IMR-90 (cell line): ENCODE measurements around the gene TNFRSF25. TPM values are rescaled to one million over a fixed set of nuclear protein-coding genes. Genes with fewer than 3 reads are reported as not detected.

Experiments used
- ATAC-seq: fragments of 200-7000 bp; cut with Tn5 transposase; 2 replicates; pipeline ENCODE4 v1.9.1; 2020; ENCODE audit warnings: low read depth, mild to moderate bottlenecking, moderate library complexity
- BruUV-seq: library from RNA; stranded (reverse); fragments of 400-500 nt; replicated peaks from 2 replicates; lab custom pipeline; 2021; lab: Mats Ljungman, UMichigan
- CTCF ChIA-PET: fragments of 300-600 bp; formaldehyde crosslinking; extraction: SDS; loops from one replicate; lab custom pipeline; 2021; ENCODE audit warnings: antibody characterized with exemption; lab: Yijun Ruan, JAX
- POLR2A ChIA-PET: fragments of 300-600 bp; sonication (Branson Sonifier 250); formaldehyde crosslinking; loops from one replicate; lab custom pipeline; 2022; ENCODE audit warnings: antibody characterized with exemption; ENCODE audit not compliant: unreplicated experiment; lab: Charles Lee
- DNase-seq: peaks from one replicate; pipeline ENCODE4 v3.0.0; 2013
- H2AFZ ChIP-seq: replicated peaks from 2 replicates; pipeline ENCODE3; 2013; ENCODE audit warnings: low read length, mild to moderate bottlenecking; ENCODE audit not compliant: poor library complexity
- H2AK5ac ChIP-seq: 2 replicates; pipeline ENCODE4 v1.6.1; 2013; ENCODE audit warnings: low read depth, low read length, inconsistent platforms
- H2AK9ac ChIP-seq: replicated peaks from 2 replicates; pipeline ENCODE3; 2013; ENCODE audit warnings: mild to moderate bottlenecking, low read depth, low read length, moderate library complexity; ENCODE audit not compliant: poor library complexity
- H2BK120ac ChIP-seq: 2 replicates; pipeline ENCODE4 v1.6.1; 2013; ENCODE audit warnings: low read depth, low read length, inconsistent platforms
- H2BK15ac ChIP-seq: 3 replicates; pipeline ENCODE4 v1.6.1; 2013; ENCODE audit warnings: low read depth, low read length, inconsistent platforms
- H2BK20ac ChIP-seq: 2 replicates; pipeline ENCODE4 v1.6.1; 2013; ENCODE audit warnings: low read depth, mild to moderate bottlenecking, inconsistent platforms, low read length, moderate library complexity
- H2BK5ac ChIP-seq: 2 replicates; pipeline ENCODE4 v1.6.1; 2013; ENCODE audit warnings: mild to moderate bottlenecking, low read depth, low read length, inconsistent platforms; ENCODE audit not compliant: poor library complexity, severe bottlenecking
- H3K14ac ChIP-seq: replicated peaks from 2 replicates; pipeline ENCODE4 v1.6.1; 2013; ENCODE audit warnings: low read depth, low read length, inconsistent platforms
- H3K18ac ChIP-seq: 2 replicates; pipeline ENCODE4 v1.6.1; 2013; ENCODE audit warnings: low read depth, low read length, control low read depth
- H3K23ac ChIP-seq: 2 replicates; pipeline ENCODE4 v1.6.1; 2013; ENCODE audit warnings: low read depth, low read length, inconsistent platforms
- H3K27ac ChIP-seq: 2 replicates; pipeline ENCODE4 v1.5.1; 2013; ENCODE audit warnings: mild to moderate bottlenecking, control low read depth, low read length; ENCODE audit not compliant: insufficient read depth
- H3K27me3 ChIP-seq: 2 replicates; pipeline ENCODE4 v1.6.1; 2013; ENCODE audit warnings: low read length; ENCODE audit not compliant: control insufficient read depth, insufficient read depth
- H3K36me3 ChIP-seq: 2 replicates; pipeline ENCODE4 v1.6.1; 2013; ENCODE audit warnings: low read length, mixed read lengths; ENCODE audit not compliant: control insufficient read depth, insufficient read depth
- H3K4ac ChIP-seq: 2 replicates; pipeline ENCODE4 v1.6.1; 2013; ENCODE audit warnings: low read depth, low read length, inconsistent platforms
- H3K4me1 ChIP-seq: 2 replicates; pipeline ENCODE4 v1.6.1; 2013; ENCODE audit warnings: low read length, mixed read lengths; ENCODE audit not compliant: control insufficient read depth, insufficient read depth
- H3K4me2 ChIP-seq: 2 replicates; pipeline ENCODE4 v1.6.1; 2013; ENCODE audit warnings: low read depth, mild to moderate bottlenecking, control low read depth, low read length, moderate library complexity
- H3K4me3 ChIP-seq: 2 replicates; pipeline ENCODE4 v1.5.1; 2013; ENCODE audit warnings: low read depth, mild to moderate bottlenecking, control low read depth, low read length, moderate library complexity; ENCODE audit not compliant: insufficient read depth
- H3K56ac ChIP-seq: 2 replicates; pipeline ENCODE4 v1.6.1; 2013; ENCODE audit warnings: low read length, inconsistent platforms; ENCODE audit not compliant: insufficient read depth; ENCODE audit errors: extremely low read depth
- H3K79me1 ChIP-seq, 2 experiments: 2 replicates each; pipeline ENCODE4 v1.6.1; 2013; ENCODE audit warnings: low read length in 2 of 2, inconsistent platforms in 1 of 2, low read depth in 1 of 2
- H3K9ac ChIP-seq: 2 replicates; pipeline ENCODE4 v1.6.1; 2013; ENCODE audit warnings: low read depth, low read length, control low read depth
- H3K9me1 ChIP-seq: 2 replicates; pipeline ENCODE4 v1.6.1; 2013; ENCODE audit warnings: low read length, inconsistent platforms; ENCODE audit not compliant: insufficient read depth
- H3K9me3 ChIP-seq: 2 replicates; pipeline ENCODE4 v1.6.1; 2013; ENCODE audit warnings: low read length; ENCODE audit not compliant: control insufficient read depth, insufficient read depth
- H4K20me1 ChIP-seq: 2 replicates; pipeline ENCODE4 v1.6.1; 2013; ENCODE audit warnings: low read length, inconsistent platforms; ENCODE audit not compliant: insufficient read depth
- H4K5ac ChIP-seq: 2 replicates; pipeline ENCODE4 v1.6.1; 2013; ENCODE audit warnings: mild to moderate bottlenecking, low read depth, low read length, control low read depth
- H4K8ac ChIP-seq, 2 experiments: 2 replicates each; pipeline ENCODE4 v1.6.1; 2013; ENCODE audit warnings: low read depth in 2 of 2, low read length in 2 of 2, control low read depth in 1 of 2, inconsistent platforms in 1 of 2
- H4K91ac ChIP-seq: 2 replicates; pipeline ENCODE4 v1.6.1; 2013; ENCODE audit warnings: low read depth, low read length, inconsistent platforms; ENCODE audit not compliant: insufficient read depth
- BHLHE40 ChIP-seq: fragments of 150-350 bp; IDR thresholded peaks from 2 replicates; pipeline ENCODE4 v1.6.1; 2016; ENCODE audit warnings: mild to moderate bottlenecking, low read depth, low read length
- CEBPB ChIP-seq: IDR thresholded peaks from 2 replicates; pipeline ENCODE4 v1.6.1; 2012; ENCODE audit warnings: low read depth, low read length, improper control_type of control experiment
- CHD1 ChIP-seq: IDR thresholded peaks from 2 replicates; pipeline ENCODE4 v1.6.1; 2012; ENCODE audit warnings: low read depth, low read length, improper control_type of control experiment
- ELK1 ChIP-seq: fragments of 150-350 bp; IDR thresholded peaks from 2 replicates; pipeline ENCODE4 v1.6.1; 2016; ENCODE audit warnings: low read depth, mild to moderate bottlenecking, low read length, moderate library complexity, borderline replicate concordance
- FOS ChIP-seq: fragments of 150-350 bp; IDR thresholded peaks from 2 replicates; pipeline ENCODE4 v1.6.1; 2016; ENCODE audit warnings: low read depth, low read length
- MAFK ChIP-seq: IDR thresholded peaks from 2 replicates; pipeline ENCODE4 v1.6.1; 2012; ENCODE audit warnings: low read depth, low read length, improper control_type of control experiment
- MAZ ChIP-seq: IDR thresholded peaks from 2 replicates; pipeline ENCODE4 v1.6.1; 2012; ENCODE audit warnings: low read depth, mild to moderate bottlenecking, low read length, improper control_type of control experiment, moderate library complexity, borderline replicate concordance
- MXI1 ChIP-seq: IDR thresholded peaks from 2 replicates; pipeline ENCODE4 v1.6.1; 2012; ENCODE audit warnings: low read depth, mild to moderate bottlenecking, low read length, moderate library complexity, borderline replicate concordance
- NFE2L2 ChIP-seq: fragments of 150-350 bp; IDR thresholded peaks from 2 replicates; pipeline ENCODE4 v1.6.1; 2016; ENCODE audit warnings: low read depth, mild to moderate bottlenecking, low read length
- POLR2A ChIP-seq: IDR thresholded peaks from 2 replicates; pipeline ENCODE4 v1.6.1; 2012; ENCODE audit warnings: mild to moderate bottlenecking, low read depth, low read length
- RAD21 ChIP-seq: IDR thresholded peaks from 2 replicates; pipeline ENCODE4 v1.6.1; 2012; ENCODE audit warnings: low read length, improper control_type of control experiment
- RCOR1 ChIP-seq: IDR thresholded peaks from 2 replicates; pipeline ENCODE4 v1.6.1; 2012; ENCODE audit warnings: mild to moderate bottlenecking, low read length, improper control_type of control experiment; ENCODE audit not compliant: insufficient replicate concordance
- RFX5 ChIP-seq: IDR thresholded peaks from 2 replicates; pipeline ENCODE4 v1.8.0; 2012; ENCODE audit warnings: low read depth, mild to moderate bottlenecking, low read length, moderate library complexity
- SMC3 ChIP-seq: fragments of 150-350 bp; IDR thresholded peaks from 2 replicates; pipeline ENCODE4 v1.6.1; 2016; ENCODE audit warnings: low read depth, mild to moderate bottlenecking, antibody characterized with exemption, low read length, moderate library complexity
- USF2 ChIP-seq: fragments of 150-350 bp; IDR thresholded peaks from 2 replicates; pipeline ENCODE4 v1.6.1; 2017; ENCODE audit warnings: mild to moderate bottlenecking, antibody characterized with exemption, low read length, low read depth
- WGBS, 2 experiments: methylation state at CpG; one replicate each; pipeline versions ENCODE4 v1.1.5 to v1.1.7; 2013; ENCODE audit warnings: missing lambda C conversion rate in 2 of 2; ENCODE audit not compliant: insufficient read length in 1 of 2; ENCODE audit errors: extremely low coverage in 2 of 2; 5-methylcytosine and 5-hydroxymethylcytosine counted together
- dilution Hi-C: fragments of 300-500 bp; cut with HindIII; formaldehyde crosslinking; loops from one replicate; pipeline ENCODE4 v1.14.3; 2018; ENCODE audit warnings: low sequenced_read_pairs; ENCODE audit not compliant: unreplicated experiment
- in situ Hi-C: fragments of 300-500 bp; cut with MboI; formaldehyde crosslinking; loops from 3 replicates; pipeline ENCODE4 v1.14.3; 2019; ENCODE audit warnings: low sequenced_read_pairs, inconsistent platforms, mixed read lengths
- intact Hi-C: fragments of 100-400 bp; cut with micrococcal nuclease; formaldehyde crosslinking; loops from 2 replicates; pipeline ENCODE4 v1.10.0; 2022
- polyA plus RNA-seq, 3 experiments: library from polyadenylated mRNA; depleted of rRNA; stranded (reverse); fragments of >200 nt; gene quantifications; 2 replicates each; pipeline ENCODE4 v1.2.3, GENCODE V29; 2012; ENCODE audit warnings: low replicate concordance in 1 of 3
- total RNA-seq: library from RNA; depleted of rRNA; stranded (reverse); fragments of >200 nt; gene quantifications from 2 replicates; pipeline ENCODE4 v1.2.3, GENCODE V29; 2012

TNFRSF25 gene
- total and polyA plus RNA-seq, 2 of the 4 experiments (the other 2 are of a cell fraction) = 1.3 to 11.2 TPM

- Histone ChIP-seq H2AK5ac (no peak overlapping the region), H4K5ac (no peak overlapping the region), H4K20me1 (peaks cover 7% of the 10 kb centered on the region), H3K4ac (no peak overlapping the region), H3K18ac (no peak overlapping the region), H3K9me3 (no peaks in the 10 kb centered on the region), H3K4me2 (no peak overlapping the region), H4K91ac (no peak overlapping the region), H3K56ac (no peak overlapping the region), H3K9ac (no peak overlapping the region), H2AFZ (no peak overlapping the region), H3K36me3 (peaks cover 49% of the 10 kb centered on the region), H2BK15ac (no peak overlapping the region), H3K9me1 (no peaks in the 10 kb centered on the region), H3K4me1 (no peaks in the 10 kb centered on the region), H3K27me3 (no peaks in the 10 kb centered on the region), H3K23ac (no peak overlapping the region), H3K27ac (no peak overlapping the region), H4K8ac (no peak overlapping the region), H2AK9ac (no peak overlapping the region), H2BK5ac (no peak overlapping the region), H2BK120ac (no peak overlapping the region), H3K79me1 (no peaks in the 10 kb centered on the region; a peak in 1 of 4 replicates), H2BK20ac (no peak overlapping the region), H3K4me3 (no peak overlapping the region), H3K14ac (no peak overlapping the region)
- dilution Hi-C loops = no loop called here
- ChIA-PET POLR2A (no interaction called here), CTCF (no interaction called here)
- TF ChIP-seq BHLHE40 = no peak
- TF ChIP-seq RAD21 = no peak
- TF ChIP-seq SMC3 = no peak
- no peak for TF ChIP-seq NFE2L2
- no peak for TF ChIP-seq POLR2A
- no peak for TF ChIP-seq CHD1
- no peak for TF ChIP-seq MAFK
- no peak for TF ChIP-seq CEBPB
- no peak for TF ChIP-seq ELK1
- TF ChIP-seq MXI1 = no peak
- TF ChIP-seq FOS = no peak
- no peak for TF ChIP-seq MAZ
- TF ChIP-seq RCOR1 = no peak
- TF ChIP-seq USF2 = no peak
- no peak for TF ChIP-seq RFX5
- BruUV-seq = no TSS peak
- ATAC-seq (no peak), DNase-seq (no peak)
- in situ Hi-C loops = no loop called here
- 91% methylated on average over 23 of the region's 67 CpGs; no CpG with 5 or more reads in 1 of the 2 experiments for WGBS, 2 experiments
- intact Hi-C loops = no loop called here
These were observed 5.4 kb upstream of the TNFRSF25 start for GRCh38 chr1:6471086-6471969.
